GM08714 (cell line): ENCODE measurements around the gene STRA8.
"Not testable (repeated sequence)": the region's sequence is repeated elsewhere in the genome, so short reads cannot be mapped to it uniquely, and the experiment has no call there.

ENCODE experiments used
- H3K4me3 ChIP-seq: fragments of 200-500 bp; sonication (Bioruptor generic); 2 replicates; pipeline ENCODE4 v1.5.1; 2014; ENCODE audit warnings: mild to moderate bottlenecking, low read length, inconsistent platforms
- ZNF274 ChIP-seq: IDR thresholded peaks from 2 replicates; pipeline ENCODE4 v1.6.1; 2012; ENCODE audit warnings: mild to moderate bottlenecking, low read depth, low read length

STRA8 gene

GRCh38 chr7:135211179-135211945 lies 22.3 kb upstream of the STRA8 start, which contains the start of gene WDR91:
Gene WDR91 (minus strand): TSS chr7:135211526. CDS start chr7:135211502, 24 bp downstream.
- H3K4me3 ChIP-seq: peak within 1 kb of the TSS; percentile 97
- no peak for TF ChIP-seq ZNF274

- peak overlapping the region; percentile 96 for H3K4me3 ChIP-seq
Observed at GRCh38 chr7:135211946-135212685, 21.5 kb upstream of the STRA8 start.

GRCh38 chr7:135213831-135214230 lies 19.8 kb upstream of the STRA8 start:
- no peak overlapping the region for H3K4me3 ChIP-seq
- no peak for TF ChIP-seq ZNF274

DNA sequence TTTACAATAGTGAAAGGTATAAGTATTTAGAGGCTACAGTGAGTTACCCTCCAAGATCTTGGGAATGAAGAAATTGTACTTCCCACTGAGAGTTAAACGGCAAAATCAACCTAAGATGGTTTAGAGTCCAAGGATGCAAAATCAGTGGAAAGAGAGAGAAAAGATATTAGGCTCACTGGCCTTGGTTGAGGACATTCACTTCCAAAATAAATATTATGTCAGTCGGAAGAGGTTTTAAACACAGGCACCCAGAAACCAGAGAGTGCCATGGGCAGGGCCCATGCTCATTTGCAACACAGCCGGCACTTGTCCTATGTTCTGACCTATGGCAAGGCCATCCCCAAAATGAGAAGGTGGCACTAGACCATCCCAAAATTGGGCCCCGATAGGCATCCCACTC lies 18.5 kb upstream of the STRA8 start:
- no peak overlapping the region for H3K4me3 ChIP-seq
- no peak for TF ChIP-seq ZNF274

DNA sequence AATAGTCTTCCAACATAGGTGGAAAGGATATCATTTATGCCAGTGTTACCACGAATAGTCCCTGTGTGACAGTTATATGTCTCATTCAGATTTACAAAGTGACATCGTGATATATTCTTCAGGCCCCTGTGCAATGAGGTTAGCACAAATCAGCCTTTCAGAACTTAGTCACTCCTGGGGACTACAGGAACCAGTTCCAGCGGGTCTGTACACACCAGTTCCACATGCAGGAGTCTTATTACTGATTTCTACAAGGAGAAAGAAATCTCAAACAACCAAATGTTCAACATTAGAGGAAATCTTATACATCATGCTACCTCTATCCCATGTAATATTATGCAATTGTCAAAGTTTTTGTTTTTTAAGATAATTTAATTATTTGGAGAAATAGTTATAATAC lies 17.9 kb upstream of the STRA8 start:
- H3K4me3 ChIP-seq: no peak overlapping the region
- TF ChIP-seq ZNF274: no peak

GRCh38 chr7:135217645-135218509 lies 15.8 kb upstream of the STRA8 start:
- no peak for TF ChIP-seq ZNF274

DNA sequence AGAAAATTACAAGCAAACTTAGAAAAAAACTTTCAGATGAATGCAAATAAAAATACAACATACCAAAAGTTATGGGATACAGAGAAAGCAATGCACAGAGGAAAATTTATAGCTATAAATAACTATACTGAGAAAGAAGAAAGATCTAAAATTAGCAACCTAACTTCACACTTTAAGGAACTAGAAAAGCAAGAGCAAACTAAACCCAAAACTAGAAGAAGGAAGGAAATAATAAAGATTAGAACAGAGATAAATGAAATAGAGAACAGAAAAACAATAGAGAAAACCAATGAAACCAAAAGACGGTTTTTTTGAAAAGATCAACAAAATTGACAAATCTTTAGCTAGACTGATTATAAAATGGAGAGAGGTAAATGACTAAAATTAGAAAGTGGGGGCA lies 9.6 kb upstream of the STRA8 start:
- no peak for TF ChIP-seq ZNF274
- H3K4me3 ChIP-seq: no peak overlapping the region

More at GRCh38 chr7:135217645-135218509, 15.8 kb upstream of the STRA8 start:
- no peak overlapping the region for H3K4me3 ChIP-seq

GRCh38 chr7:135231686-135232085 lies 2.0 kb upstream of the STRA8 start:
- H3K4me3 ChIP-seq: no peak overlapping the region
- TF ChIP-seq ZNF274: no peak

DNA sequence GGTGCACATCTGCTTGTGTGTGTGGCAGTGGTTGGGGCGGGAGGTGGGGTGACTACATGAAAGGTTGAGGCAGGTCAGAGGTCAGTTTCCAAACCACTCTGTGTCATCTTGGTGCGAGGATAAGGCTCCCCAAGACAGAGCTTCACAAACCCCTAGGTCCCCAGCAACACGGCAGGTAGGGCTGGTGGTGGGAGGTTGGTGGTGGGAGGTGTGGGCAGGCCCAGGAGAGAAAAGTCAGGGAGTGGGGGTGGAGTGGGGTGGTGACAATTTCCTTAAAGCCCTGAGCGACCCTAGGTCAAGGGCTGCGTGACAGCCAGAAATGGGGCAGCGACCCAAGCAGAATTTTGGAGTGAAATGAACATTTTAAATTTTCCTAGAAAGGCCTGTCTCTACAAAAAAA lies 1.6 kb upstream of the STRA8 start:
- TF ChIP-seq ZNF274: no peak

GRCh38 chr7:135232720-135233119 lies 918 bp upstream of the STRA8 start:
- TF ChIP-seq ZNF274: no peak
- H3K4me3 ChIP-seq: no peak overlapping the region

More for the DNA sequence above, 1.6 kb upstream of the STRA8 start:
- no peak overlapping the region for H3K4me3 ChIP-seq

- not testable (repeated sequence) for H3K4me3 ChIP-seq
Observed at GRCh38 chr7:135234095-135234494, 457 bp downstream of the STRA8 start.

- TF ChIP-seq ZNF274: no peak
- H3K4me3 ChIP-seq: no peak overlapping the region
Observed at GRCh38 chr7:135234727-135235126, 1.1 kb downstream of the STRA8 start.

DNA sequence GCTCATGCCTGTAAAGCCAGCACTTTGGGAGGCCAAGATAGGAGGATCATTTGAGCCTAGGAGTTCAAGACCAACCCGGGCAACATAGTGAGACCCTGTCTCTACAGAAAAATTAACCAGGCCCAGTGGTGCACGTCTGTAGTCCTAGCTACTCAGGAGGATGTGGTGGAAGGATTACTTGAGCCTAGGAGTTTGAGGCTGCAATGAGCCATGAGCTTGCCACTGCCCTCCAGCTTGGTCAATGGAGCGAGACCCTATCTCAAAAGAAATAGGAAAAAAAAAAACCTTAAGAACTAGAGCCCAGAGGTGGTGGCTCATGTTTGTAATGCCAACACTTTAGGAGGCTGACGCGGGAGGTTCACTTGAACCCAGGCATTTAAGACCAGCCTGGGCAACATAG lies 2.2 kb downstream of the STRA8 start:
- H3K4me3 ChIP-seq: no peak overlapping the region
- no peak for TF ChIP-seq ZNF274

DNA sequence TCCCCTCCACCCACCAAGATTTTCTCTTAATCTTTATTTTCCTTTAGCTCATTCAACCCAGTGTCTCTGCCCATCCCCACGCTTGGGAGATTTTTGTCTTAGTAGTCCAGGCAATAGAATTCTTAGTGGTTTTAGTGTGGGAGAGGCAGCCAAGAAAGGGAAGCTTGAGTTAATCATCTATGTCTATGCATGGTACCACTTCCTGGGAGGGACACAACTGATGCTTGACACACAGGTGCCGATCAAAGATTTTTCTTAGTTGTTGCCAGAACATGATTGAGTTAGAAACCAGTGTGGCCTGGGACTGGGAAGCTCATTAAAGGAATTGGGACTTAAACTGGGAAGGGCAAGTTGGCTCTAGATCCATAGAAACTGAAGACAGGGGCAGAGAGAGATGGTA lies 3.1 kb downstream of the STRA8 start:
- H3K4me3 ChIP-seq: peak overlapping the region; percentile 16; the same call in 1 of the 2 replicates
- TF ChIP-seq ZNF274: no peak

DNA sequence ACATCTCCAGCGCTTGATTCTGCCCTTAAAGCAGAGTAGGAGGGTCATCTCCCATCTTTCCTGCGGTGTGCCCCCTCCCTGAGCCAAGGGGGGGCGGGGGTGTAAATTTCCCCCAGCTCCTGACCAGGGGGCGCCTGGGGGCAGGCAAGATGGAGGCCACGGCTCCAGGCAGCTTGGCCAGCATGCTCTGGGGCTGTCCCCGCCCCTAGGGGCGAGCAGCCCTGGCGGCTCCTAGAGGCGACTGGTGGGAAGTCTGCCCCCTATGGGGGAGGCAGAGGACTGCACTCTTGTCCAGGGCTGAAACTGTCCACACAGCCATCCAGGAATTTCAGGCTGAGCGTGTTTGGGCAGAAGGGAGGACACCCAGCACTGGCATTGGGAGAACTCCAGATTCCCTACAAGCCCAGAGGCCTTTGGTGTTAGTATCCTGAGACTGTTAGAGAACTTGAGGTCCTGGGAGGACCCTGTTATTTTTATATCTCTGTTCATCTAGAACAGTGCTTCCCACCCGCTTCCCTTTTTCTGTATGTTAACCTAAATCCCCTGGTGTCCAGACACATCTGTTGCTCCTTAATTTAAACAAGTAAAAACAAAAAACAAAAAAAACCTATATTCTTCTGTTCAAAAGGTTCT lies 4.6 kb downstream of the STRA8 start:
- no peak overlapping the region for H3K4me3 ChIP-seq
- TF ChIP-seq ZNF274: no peak
